GM21526 (cell line): Measurements from ENCODE around the gene GLI1.
A peak's percentile ranks its signal among the peaks of the same experiment; 100 is the strongest.

Experiments
- ATAC-seq: cut with Tn5 transposase; IDR thresholded peaks from one replicate; pipeline ENCODE4 v1.9.1; 2021; ENCODE audit warnings: moderate library complexity; ENCODE audit not compliant: unreplicated experiment, low FRiP score

Gene GLI1

GRCh38 chr12:57473886-57474285 is 14.3 kb downstream of the GLI1 start:
- ATAC-seq: no peak

GRCh38 chr12:57474430-57474829 is 14.8 kb downstream of the GLI1 start:
- ATAC-seq: no peak

- ATAC-seq: no peak
Observed at GRCh38 chr12:57474862-57475261, 15.3 kb downstream of the GLI1 start.

- ATAC-seq: no peak
Observed at GRCh38 chr12:57475271-57476161, 15.9 kb downstream of the GLI1 start.

GRCh38 chr12:57476162-57476992 is 16.8 kb downstream of the GLI1 start:
- ATAC-seq: no peak

GRCh38 chr12:57476993-57477709 is 17.6 kb downstream of the GLI1 start:
- ATAC-seq: no peak

- no peak for ATAC-seq
Observed at GRCh38 chr12:57477710-57478681, 18.4 kb downstream of the GLI1 start.

- ATAC-seq: no peak
Observed at GRCh38 chr12:57479043-57479375, 19.4 kb downstream of the GLI1 start.

GRCh38 chr12:57479376-57480115 is 20.0 kb downstream of the GLI1 start, which contains the start of gene ARHGAP9:
Gene ARHGAP9, minus strand, starts transcription at chr12:57479866. Its CDS starts 460 bp downstream, at chr12:57479406.
- ATAC-seq: no peak

GRCh38 chr12:57481671-57482070 is 22.1 kb downstream of the GLI1 start:
- ATAC-seq: no peak

- no peak for ATAC-seq
Observed at GRCh38 chr12:57483466-57483865, 23.9 kb downstream of the GLI1 start.

GRCh38 chr12:57485695-57486094 is 26.1 kb downstream of the GLI1 start:
- ATAC-seq: no peak

- no peak for ATAC-seq
Observed at GRCh38 chr12:57487055-57487596, 27.5 kb downstream of the GLI1 start.

- peak; percentile 96 for ATAC-seq
Observed at GRCh38 chr12:57487597-57488401, 28.2 kb downstream of the GLI1 start, which contains the start of gene MARS1. Gene MARS1, plus strand, starts transcription at chr12:57488068. Its CDS starts 23 bp downstream, at chr12:57488091.

- no peak for ATAC-seq
Observed at GRCh38 chr12:57488402-57489156, 29.0 kb downstream of the GLI1 start.

GRCh38 chr12:57489157-57489641 is 29.6 kb downstream of the GLI1 start:
- no peak for ATAC-seq

GRCh38 chr12:57490126-57490525 is 30.5 kb downstream of the GLI1 start:
- no peak for ATAC-seq
